ENCODE results near the gene PPP6C. TPM values are rescaled to one million over a fixed set of nuclear protein-coding genes. Genes with fewer than 3 reads are reported as not detected.
"Not testable (repeated sequence)": the region's sequence is repeated elsewhere in the genome, so short reads cannot be mapped to it uniquely, and the experiment has no call there.

Gene PPP6C
- total RNA-seq, 1 experiment from 2014 or later = 40.7 TPM

- no TSS peak for BruUV-seq (replicated peaks)
- peak; percentile 87 for DNase-seq (ENCODE audit: unreplicated experiment)
- peak overlapping the region; percentile 75 for H3K27ac Mint-ChIP-seq (ENCODE audit: low read depth, unreplicated experiment)
- no peaks in the 10 kb centered on the region for H3K9me3 Mint-ChIP-seq (ENCODE audit: unreplicated experiment)
- H3K4me3 Mint-ChIP-seq (ENCODE audit: unreplicated experiment) = no peak overlapping the region
- peaks cover 9% of the 10 kb centered on the region for H3K4me1 Mint-ChIP-seq (ENCODE audit: insufficient read depth, unreplicated experiment)
- TF ChIP-seq, protein P1, sequence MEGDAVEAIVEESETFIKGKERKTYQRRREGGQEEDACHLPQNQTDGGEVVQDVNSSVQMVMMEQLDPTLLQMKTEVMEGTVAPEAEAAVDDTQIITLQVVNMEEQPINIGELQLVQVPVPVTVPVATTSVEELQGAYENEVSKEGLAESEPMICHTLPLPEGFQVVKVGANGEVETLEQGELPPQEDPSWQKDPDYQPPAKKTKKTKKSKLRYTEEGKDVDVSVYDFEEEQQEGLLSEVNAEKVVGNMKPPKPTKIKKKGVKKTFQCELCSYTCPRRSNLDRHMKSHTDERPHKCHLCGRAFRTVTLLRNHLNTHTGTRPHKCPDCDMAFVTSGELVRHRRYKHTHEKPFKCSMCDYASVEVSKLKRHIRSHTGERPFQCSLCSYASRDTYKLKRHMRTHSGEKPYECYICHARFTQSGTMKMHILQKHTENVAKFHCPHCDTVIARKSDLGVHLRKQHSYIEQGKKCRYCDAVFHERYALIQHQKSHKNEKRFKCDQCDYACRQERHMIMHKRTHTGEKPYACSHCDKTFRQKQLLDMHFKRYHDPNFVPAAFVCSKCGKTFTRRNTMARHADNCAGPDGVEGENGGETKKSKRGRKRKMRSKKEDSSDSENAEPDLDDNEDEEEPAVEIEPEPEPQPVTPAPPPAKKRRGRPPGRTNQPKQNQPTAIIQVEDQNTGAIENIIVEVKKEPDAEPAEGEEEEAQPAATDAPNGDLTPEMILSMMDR (IDR thresholded peaks at IDR 0.05; ENCODE audit: unreplicated experiment) = no peak
- peaks cover 5% of the 10 kb centered on the region for H3K36me3 Mint-ChIP-seq (ENCODE audit: insufficient read depth, unreplicated experiment)
- intact Hi-C loops (cut with micrococcal nuclease) = no loop called here
- ChIA-PET CTCF (interaction anchor here (0.9 kb wide), 2 partner anchors 14 to 17 kb away, joined by 3 read pairs; partner anchors contain the start of gene SCAI), POLR2A (interaction anchor here (0.6 to 1.1 kb wide), 3 partner anchors 15 to 185 kb away, joined by 3 to 4 read pairs (median 3); partner anchors contain the start of gene GOLGA1)
- H3K27me3 Mint-ChIP-seq (ENCODE audit: insufficient read depth, unreplicated experiment) = no peaks in the 10 kb centered on the region
Observed at GRCh38 chr9:125126019-125126746, 63.4 kb downstream of the PPP6C start.

DNA sequence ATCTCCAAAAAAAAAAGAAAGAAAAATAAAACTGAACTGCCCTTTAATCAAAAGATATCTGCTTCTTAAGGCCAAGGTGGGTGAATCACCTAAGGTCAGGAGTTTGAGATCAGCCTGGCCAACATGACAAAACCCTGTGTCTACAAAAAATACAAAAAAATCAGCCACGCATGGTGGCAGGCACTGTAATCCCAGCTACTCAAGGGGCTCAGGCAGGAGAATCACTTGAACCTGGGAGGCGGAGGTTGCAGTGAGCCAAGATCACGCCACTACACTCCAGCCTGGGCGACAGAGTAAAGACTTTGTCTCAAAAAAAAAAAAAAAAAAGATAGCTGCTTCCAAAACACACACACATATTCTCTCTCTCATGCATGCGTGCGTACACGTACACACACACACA lies 64.1 kb downstream of the PPP6C start:
- TF ChIP-seq, protein P1 (IDR thresholded peaks at IDR 0.05; ENCODE audit: unreplicated experiment) = no peak
- BruUV-seq (replicated peaks) = no TSS peak
- no peak for DNase-seq (ENCODE audit: unreplicated experiment)
- intact Hi-C loops (cut with micrococcal nuclease) = no loop called here
- Mint-ChIP-seq H3K4me1 (ENCODE audit: insufficient read depth, unreplicated experiment) (peaks cover 9% of the 10 kb centered on the region), H3K27me3 (ENCODE audit: insufficient read depth, unreplicated experiment) (no peaks in the 10 kb centered on the region), H3K9me3 (ENCODE audit: unreplicated experiment) (no peaks in the 10 kb centered on the region), H3K36me3 (ENCODE audit: insufficient read depth, unreplicated experiment) (peaks cover 5% of the 10 kb centered on the region), H3K4me3 (ENCODE audit: unreplicated experiment) (no peak overlapping the region), H3K27ac (ENCODE audit: low read depth, unreplicated experiment) (peak overlapping the region; percentile 75)
- ChIA-PET CTCF (interaction anchor here (0.9 kb wide), 2 partner anchors 13 to 18 kb away, joined by 3 read pairs; partner anchors contain the start of gene SCAI), POLR2A (interaction anchor here (1.1 kb wide), 1 partner anchor 184 kb away, joined by 3 read pairs; the partner anchor contains the start of gene GOLGA1)

- no peak overlapping the region for H3K27ac Mint-ChIP-seq (ENCODE audit: low read depth, unreplicated experiment)
- no TSS peak for BruUV-seq (replicated peaks)
- POLR2A ChIA-PET = no interaction called here
- CTCF ChIA-PET = no interaction called here
- H3K4me3 Mint-ChIP-seq (ENCODE audit: unreplicated experiment) = no peak overlapping the region
- H3K27me3 Mint-ChIP-seq (ENCODE audit: insufficient read depth, unreplicated experiment) = no peaks in the 10 kb centered on the region
- H3K9me3 Mint-ChIP-seq (ENCODE audit: unreplicated experiment) = no peaks in the 10 kb centered on the region
- intact Hi-C loops (cut with micrococcal nuclease) = no loop called here
- no peak for DNase-seq (ENCODE audit: unreplicated experiment)
- peaks cover 11% of the 10 kb centered on the region for H3K4me1 Mint-ChIP-seq (ENCODE audit: insufficient read depth, unreplicated experiment)
- H3K36me3 Mint-ChIP-seq (ENCODE audit: insufficient read depth, unreplicated experiment) = peaks cover 5% of the 10 kb centered on the region
- TF ChIP-seq, protein P1 (IDR thresholded peaks at IDR 0.05; ENCODE audit: unreplicated experiment) = no peak
Observed at GRCh38 chr9:125121146-125121545, 68.5 kb downstream of the PPP6C start.

GRCh38 chr9:125119643-125120286 lies 69.8 kb downstream of the PPP6C start:
- DNase-seq (ENCODE audit: unreplicated experiment) = no peak
- H3K9me3 Mint-ChIP-seq (ENCODE audit: unreplicated experiment) = no peaks in the 10 kb centered on the region
- ChIA-PET CTCF (interaction anchor here (0.6 kb wide), 1 partner anchor 23 kb away, joined by 3 read pairs; the partner anchor contains the start of gene SCAI), POLR2A (no interaction called here)
- H3K27ac Mint-ChIP-seq (ENCODE audit: low read depth, unreplicated experiment) = no peak overlapping the region
- TF ChIP-seq, protein P1 (IDR thresholded peaks at IDR 0.05; ENCODE audit: unreplicated experiment) = no peak
- no peak overlapping the region for H3K4me3 Mint-ChIP-seq (ENCODE audit: unreplicated experiment)
- peaks cover 4% of the 10 kb centered on the region for H3K4me1 Mint-ChIP-seq (ENCODE audit: insufficient read depth, unreplicated experiment)
- intact Hi-C loops (cut with micrococcal nuclease) = no loop called here
- H3K36me3 Mint-ChIP-seq (ENCODE audit: insufficient read depth, unreplicated experiment) = peaks cover 5% of the 10 kb centered on the region
- no peaks in the 10 kb centered on the region for H3K27me3 Mint-ChIP-seq (ENCODE audit: insufficient read depth, unreplicated experiment)
- BruUV-seq (replicated peaks) = no TSS peak

DNA sequence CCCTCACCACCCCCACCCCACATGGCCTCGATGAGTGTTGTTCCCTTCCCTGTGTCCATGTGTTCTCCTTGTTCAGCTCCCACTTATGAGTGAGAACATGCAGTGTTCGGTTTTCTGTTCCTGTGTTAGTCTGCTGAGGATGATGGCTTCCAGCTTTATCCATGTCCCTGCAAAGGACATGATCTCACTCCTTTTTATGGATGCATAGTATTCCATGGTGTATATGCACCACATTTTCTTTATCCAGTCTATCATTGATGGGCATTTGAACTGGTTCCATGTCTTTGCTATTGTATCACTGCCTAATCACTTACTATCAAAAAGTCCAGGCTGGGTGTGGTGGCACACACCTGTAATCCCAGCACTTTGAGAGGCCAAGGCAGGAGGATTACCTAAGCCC lies 70.9 kb downstream of the PPP6C start:
- H3K27ac Mint-ChIP-seq (ENCODE audit: low read depth, unreplicated experiment); BruUV-seq (replicated peaks); DNase-seq (ENCODE audit: unreplicated experiment); H3K36me3 Mint-ChIP-seq (ENCODE audit: insufficient read depth, unreplicated experiment); POLR2A ChIA-PET; CTCF ChIA-PET; H3K4me1 Mint-ChIP-seq (ENCODE audit: insufficient read depth, unreplicated experiment); H3K4me3 Mint-ChIP-seq (ENCODE audit: unreplicated experiment); intact Hi-C loops (cut with micrococcal nuclease); H3K9me3 Mint-ChIP-seq (ENCODE audit: unreplicated experiment); H3K27me3 Mint-ChIP-seq (ENCODE audit: insufficient read depth, unreplicated experiment): not testable (repeated sequence)

- CTCF ChIA-PET = interaction anchor here (0.6 kb wide), 1 partner anchor 31 kb away, joined by 3 read pairs; no protein-coding TSS in a partner anchor
Observed at GRCh38 chr9:125114503-125114902, 75.1 kb downstream of the PPP6C start.

More at GRCh38 chr9:125114503-125114902, 75.1 kb downstream of the PPP6C start:
- peaks cover 13% of the 10 kb centered on the region for H3K9me3 Mint-ChIP-seq (ENCODE audit: unreplicated experiment)
- H3K36me3 Mint-ChIP-seq (ENCODE audit: insufficient read depth, unreplicated experiment); H3K27ac Mint-ChIP-seq (ENCODE audit: low read depth, unreplicated experiment); BruUV-seq (replicated peaks); H3K4me1 Mint-ChIP-seq (ENCODE audit: insufficient read depth, unreplicated experiment); POLR2A ChIA-PET; H3K27me3 Mint-ChIP-seq (ENCODE audit: insufficient read depth, unreplicated experiment); DNase-seq (ENCODE audit: unreplicated experiment); intact Hi-C loops (cut with micrococcal nuclease); H3K4me3 Mint-ChIP-seq (ENCODE audit: unreplicated experiment): not testable (repeated sequence)

All from MCF 10A (cell line).